BLaER1 treated with 17β-estradiol and CSF1 and Interleukin-3, amounts not matched to agents 10 nM and 100 nM (cell line): ENCODE results near the gene DCST1.
"Not testable (repeated sequence)": the region's sequence is repeated elsewhere in the genome, so short reads cannot be mapped to it uniquely, and the experiment has no call there.

Experiments used
- H3K27ac ChIP-seq, 11 experiments: shearing (Covaris generic); formaldehyde crosslinking; 2 replicates each; pipeline ENCODE4 v1.8.1; 2022
- H3K27me3 ChIP-seq, 11 experiments: shearing (Covaris generic); formaldehyde crosslinking; 2 replicates each; pipeline ENCODE4 v1.8.1; 2022
- H3K36me3 ChIP-seq, 11 experiments: shearing (Covaris generic); formaldehyde crosslinking; 2 replicates each; pipeline ENCODE4 v1.8.1; 2022
- H3K4me1 ChIP-seq, 10 experiments: shearing (Covaris generic); formaldehyde crosslinking; 2 replicates each; pipeline ENCODE4 v1.8.1; 2022
- H3K4me2 ChIP-seq, 11 experiments: shearing (Covaris generic); formaldehyde crosslinking; 2 replicates each; pipeline ENCODE4 v1.8.1; 2022
- H3K4me3 ChIP-seq, 10 experiments: shearing (Covaris generic); formaldehyde crosslinking; 2 replicates each; pipeline ENCODE4 v1.8.1; 2022
- H3K9ac ChIP-seq, 11 experiments: shearing (Covaris generic); formaldehyde crosslinking; 2 replicates each; pipeline ENCODE4 v1.8.1; 2022
- H3K9me3 ChIP-seq, 11 experiments: shearing (Covaris generic); formaldehyde crosslinking; replicated peaks in 1 of 11; 2 replicates each; pipeline ENCODE4 v1.8.1; 2022
- H4K20me1 ChIP-seq, 11 experiments: shearing (Covaris generic); formaldehyde crosslinking; 2 replicates each; pipeline ENCODE4 v1.8.1; 2022
- Cebpa-rat ChIP-seq, 11 experiments: shearing (Covaris generic); IDR thresholded peaks; 2 replicates each; pipeline ENCODE4 v1.8.1; 2022

The DCST1 gene

GRCh38 chr1:154993572-154994268 is 39.9 kb upstream of the DCST1 start, which contains the start of gene LENEP:
Gene LENEP, plus strand, starts transcription at chr1:154993586. Its CDS starts 22 bp downstream, at chr1:154993608.
- Histone ChIP-seq H3K4me1 (peaks cover 56 to 76% (median 67%) of the 10 kb centered on the region in 10 experiments), H3K9ac (peak within 1 kb of the TSS in 6 of 11 experiments; percentile 3 to 44 (median 22); a peak in 7 of 22 replicates), H3K4me2 (peak within 1 kb of the TSS; percentile 42 to 100 (median 59))

GRCh38 chr1:154994269-154994587 is 39.4 kb upstream of the DCST1 start:
- peak overlapping the region in 6 of 11 experiments; percentile 6 to 48 (median 30); a peak in 10 of 22 replicates for H3K27ac ChIP-seq
- H3K4me1 ChIP-seq: peaks cover 57 to 76% (median 69%) of the 10 kb centered on the region in 10 experiments
- no peaks in the 10 kb centered on the region for H3K27me3 ChIP-seq
- peak overlapping the region in 3 of 11 experiments; percentile 3 to 10 (median 3); a peak in 1 of 22 replicates for H3K9ac ChIP-seq
- H3K4me3 ChIP-seq: no peak overlapping the region
- H3K4me2 ChIP-seq: peak overlapping the region; percentile 42 to 100 (median 59)
- H3K9me3 ChIP-seq: no peaks in the 10 kb centered on the region
- no peak for TF ChIP-seq Cebpa-rat (IDR thresholded peaks at IDR 0.05)
- peaks cover 17 to 35% (median 25%) of the 10 kb centered on the region in 11 experiments for H3K36me3 ChIP-seq
- H4K20me1 ChIP-seq: peaks cover 0 to 23% (median 16%) of the 10 kb centered on the region in 11 experiments; a peak in 18 of 22 replicates

More at GRCh38 chr1:154993572-154994268, 39.9 kb upstream of the DCST1 start, which contains the start of gene LENEP:
- TF ChIP-seq Cebpa-rat (IDR thresholded peaks at IDR 0.05): no peak
- Histone ChIP-seq H3K36me3 (peaks cover 22 to 40% (median 30%) of the 10 kb centered on the region in 11 experiments), H3K27ac (peak within 1 kb of the TSS in 7 of 11 experiments; percentile 20 to 48 (median 33); a peak in 13 of 22 replicates), H4K20me1 (peaks cover 0 to 28% (median 21%) of the 10 kb centered on the region in 11 experiments; a peak in 18 of 22 replicates), H3K9me3 (no peaks in the 10 kb centered on the region), H3K27me3 (no peaks in the 10 kb centered on the region), H3K4me3 (no peak within 1 kb of the TSS)

GRCh38 chr1:154994591-154994990 is 39.0 kb upstream of the DCST1 start:
- TF ChIP-seq Cebpa-rat (IDR thresholded peaks at IDR 0.05): no peak
- Histone ChIP-seq H3K4me3 (no peak overlapping the region), H3K36me3 (peaks cover 13 to 32% (median 22%) of the 10 kb centered on the region in 11 experiments), H3K27ac (peak overlapping the region in 7 of 11 experiments; percentile 6 to 48 (median 33); a peak in 10 of 22 replicates), H3K4me2 (peak overlapping the region; percentile 42 to 100 (median 59)), H3K27me3 (no peaks in the 10 kb centered on the region), H4K20me1 (peaks cover 0 to 19% (median 12%) of the 10 kb centered on the region in 11 experiments; a peak in 17 of 22 replicates), H3K4me1 (peaks cover 60 to 76% (median 70%) of the 10 kb centered on the region in 10 experiments), H3K9me3 (no peaks in the 10 kb centered on the region), H3K9ac (peak overlapping the region in 4 of 11 experiments; percentile 3 to 24 (median 6); a peak in 1 of 22 replicates)

- H4K20me1 ChIP-seq: peaks cover 0 to 10% (median 4%) of the 10 kb centered on the region in 11 experiments; a peak in 9 of 22 replicates
- 0 out of 22 replicates have a peak overlapping the region, but pooled peaks of 2 of the 11 experiments have one; percentile 3 to 24 for H3K9ac ChIP-seq
- not testable (repeated sequence) for H3K27me3 ChIP-seq, H3K9me3 ChIP-seq, H3K4me3 ChIP-seq
- H3K36me3 ChIP-seq: peaks cover 5 to 23% (median 13%) of the 10 kb centered on the region in 11 experiments
- H3K4me2 ChIP-seq: peak overlapping the region; percentile 42 to 100 (median 59); a peak in 20 of 22 replicates
- H3K27ac ChIP-seq: peak overlapping the region in 6 of 11 experiments; percentile 6 to 48 (median 30); a peak in 6 of 22 replicates
- H3K4me1 ChIP-seq: peaks cover 67 to 81% (median 77%) of the 10 kb centered on the region in 10 experiments
These were observed 38.2 kb upstream of the DCST1 start for GRCh38 chr1:154995301-154995983.

DNA sequence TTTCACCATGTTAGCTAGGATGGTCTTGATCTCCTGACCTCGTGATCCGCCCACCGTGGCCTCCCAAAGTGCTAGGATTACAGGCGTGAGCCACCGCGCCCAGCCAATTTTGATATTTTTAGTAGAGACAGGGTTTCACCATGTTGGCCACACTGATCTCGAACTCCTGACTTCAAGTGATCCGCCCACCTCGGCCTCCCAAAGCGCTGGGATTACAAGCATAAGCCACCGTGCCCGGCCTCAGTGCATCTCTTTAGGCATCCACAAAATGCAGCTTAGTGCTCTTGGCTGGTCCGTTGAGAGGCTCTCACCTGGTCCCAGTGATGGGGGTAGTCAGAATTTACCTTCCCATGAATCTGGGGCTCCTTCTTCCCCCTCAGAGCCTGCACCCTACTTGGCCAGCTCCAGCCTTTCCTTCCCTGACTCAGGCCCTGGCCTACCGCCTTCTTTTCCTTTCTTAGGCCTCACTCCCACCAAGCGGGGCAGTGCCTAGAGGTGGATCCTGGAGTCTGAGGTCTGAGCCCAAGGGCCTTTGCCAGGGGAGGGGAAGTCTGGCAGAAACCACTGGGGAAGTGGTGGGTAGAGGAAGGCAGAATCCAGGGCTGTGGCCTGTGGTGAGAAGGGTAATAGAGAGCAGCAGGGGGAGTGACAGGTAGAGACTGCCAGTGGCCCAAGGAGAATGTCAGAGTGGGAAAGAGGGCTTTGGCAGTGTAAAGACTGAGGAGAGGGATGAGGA is 36.5 kb upstream of the DCST1 start:
- H3K9me3 ChIP-seq: no peaks in the 10 kb centered on the region
- peaks cover 67 to 87% (median 79%) of the 10 kb centered on the region in 10 experiments for H3K4me1 ChIP-seq
- no peaks in the 10 kb centered on the region for H3K27me3 ChIP-seq
- H3K4me2 ChIP-seq: peak overlapping the region; percentile 53 to 100 (median 75)
- peaks cover 0 to 8% (median 0%) of the 10 kb centered on the region in 11 experiments; a peak in 5 of 22 replicates for H3K36me3 ChIP-seq
- peak overlapping the region in 4 of 11 experiments; percentile 19 to 30 (median 24); a peak in 4 of 22 replicates for H3K9ac ChIP-seq
- TF ChIP-seq Cebpa-rat (IDR thresholded peaks at IDR 0.05): no peak
- H4K20me1 ChIP-seq: peaks cover 0 to 9% (median 4%) of the 10 kb centered on the region in 11 experiments; a peak in 7 of 22 replicates
- 0 out of 22 replicates have a peak overlapping the region, but pooled peaks of 2 of the 11 experiments have one; percentile 13 to 27 for H3K27ac ChIP-seq
- H3K4me3 ChIP-seq: no peak overlapping the region; a peak in 1 of 20 replicates

GRCh38 chr1:154998201-154998780 is 35.3 kb upstream of the DCST1 start:
- no peaks in the 10 kb centered on the region for H3K27me3 ChIP-seq
- H4K20me1 ChIP-seq: peaks cover 0 to 8% (median 0%) of the 10 kb centered on the region in 11 experiments; a peak in 2 of 22 replicates
- peak overlapping the region in 2 of 11 experiments; percentile 34 to 58; a peak in 5 of 22 replicates for H3K9ac ChIP-seq
- peaks cover 60 to 76% (median 70%) of the 10 kb centered on the region in 10 experiments for H3K4me1 ChIP-seq
- no peak for TF ChIP-seq Cebpa-rat (IDR thresholded peaks at IDR 0.05)
- H3K4me2 ChIP-seq: peak overlapping the region; percentile 91 to 100 (median 99)
- peak overlapping the region in 2 of 10 experiments; percentile 67 to 81; a peak in 4 of 20 replicates for H3K4me3 ChIP-seq
- H3K36me3 ChIP-seq: no peaks in the 10 kb centered on the region
- peak overlapping the region in 1 of 11 experiments; percentile 30; a peak in 2 of 22 replicates for H3K27ac ChIP-seq
- H3K9me3 ChIP-seq: no peaks in the 10 kb centered on the region

DNA sequence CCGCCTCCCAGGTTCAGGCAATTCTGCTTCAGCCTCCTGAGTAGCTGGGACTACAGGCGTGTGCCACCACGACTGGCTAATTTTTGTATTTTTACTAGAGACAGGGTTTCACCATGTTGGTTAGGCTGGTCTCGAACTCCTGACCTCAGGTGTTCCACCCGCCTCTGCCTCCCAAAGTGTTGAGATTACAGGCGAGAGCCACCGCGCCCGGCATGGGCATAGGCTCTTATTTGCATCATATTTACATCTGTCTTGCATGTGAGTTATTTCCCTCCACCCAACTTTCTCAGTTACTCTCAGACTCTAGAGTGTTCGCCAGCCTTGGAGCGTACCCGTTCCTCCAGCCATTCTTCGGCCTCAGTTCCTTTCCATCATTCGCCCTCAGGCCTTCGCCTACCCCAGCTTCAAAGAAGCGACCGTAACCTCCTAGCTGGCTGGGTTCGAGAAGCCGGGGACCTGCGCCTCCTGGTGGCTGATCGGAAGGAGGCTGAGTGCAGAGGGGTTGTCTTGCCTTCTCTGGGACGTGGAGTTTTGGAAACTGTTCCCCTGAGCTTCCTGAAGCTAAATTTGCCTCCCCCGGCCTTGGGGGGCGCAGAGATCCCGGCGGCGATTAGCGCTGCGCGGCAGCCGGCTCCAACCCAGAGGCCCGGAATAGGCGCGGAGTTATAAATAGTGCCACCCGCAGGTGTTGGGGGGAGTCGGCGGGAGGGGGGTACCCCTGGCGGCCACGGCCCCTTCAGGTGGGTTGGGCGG is 34.6 kb upstream of the DCST1 start:
- Histone ChIP-seq H4K20me1 (peaks cover 0 to 8% (median 0%) of the 10 kb centered on the region in 11 experiments; a peak in 2 of 22 replicates), H3K27me3 (no peaks in the 10 kb centered on the region), H3K9me3 (no peaks in the 10 kb centered on the region), H3K36me3 (no peaks in the 10 kb centered on the region), H3K9ac (peak overlapping the region in 9 of 11 experiments; percentile 13 to 84 (median 58); a peak in 13 of 22 replicates), H3K4me3 (peak overlapping the region; percentile 44 to 96 (median 72); a peak in 18 of 20 replicates), H3K4me2 (peak overlapping the region; percentile 91 to 100 (median 99)), H3K4me1 (peaks cover 54 to 71% (median 63%) of the 10 kb centered on the region in 10 experiments), H3K27ac (peak overlapping the region in 3 of 11 experiments; percentile 27 to 43 (median 30); a peak in 4 of 22 replicates)
- TF ChIP-seq Cebpa-rat (IDR thresholded peaks at IDR 0.05): no peak
